H54 (cell line): ENCODE measurements around the gene GNG13.

ENCODE experiments used
- DNase-seq: peaks from one replicate; pipeline ENCODE4 v3.0.0; 2011; ENCODE audit warnings: low spot score, mixed read lengths; ENCODE audit not compliant: insufficient read length
- FAIRE-seq: peaks from 3 replicates; lab custom pipeline; 2011; peaks lifted over from hg19 to GRCh38; lab: Jason Lieb, UNC
- POLR2A ChIP-seq: IDR thresholded peaks from 2 replicates; pipeline ENCODE4 v1.6.1; 2011; ENCODE audit warnings: low read depth, mild to moderate bottlenecking, low read length

GNG13 gene

DNA sequence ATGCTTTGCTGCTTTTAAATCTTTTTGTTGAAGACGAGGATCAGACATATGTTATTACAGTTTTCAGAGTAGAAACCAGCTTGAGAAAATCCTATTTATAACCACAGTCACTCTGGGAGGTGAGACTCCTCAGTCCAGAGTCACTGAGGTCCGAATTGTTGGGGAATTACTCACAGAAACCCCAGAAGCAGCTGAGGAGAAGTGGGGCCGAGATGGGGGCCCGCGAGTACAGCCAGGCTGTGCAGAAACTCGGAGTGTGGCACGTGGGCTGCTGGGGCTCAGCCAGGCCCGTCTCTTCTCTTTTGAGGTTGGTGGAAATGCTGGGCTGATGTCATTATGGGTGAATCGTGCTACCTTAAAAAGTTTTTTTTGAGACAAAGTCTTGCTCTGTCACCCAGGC lies 14.4 kb upstream of the GNG13 start:
- FAIRE-seq, result no peak
- TF ChIP-seq POLR2A, result no peak
- peak; percentile 92 for DNase-seq

DNA sequence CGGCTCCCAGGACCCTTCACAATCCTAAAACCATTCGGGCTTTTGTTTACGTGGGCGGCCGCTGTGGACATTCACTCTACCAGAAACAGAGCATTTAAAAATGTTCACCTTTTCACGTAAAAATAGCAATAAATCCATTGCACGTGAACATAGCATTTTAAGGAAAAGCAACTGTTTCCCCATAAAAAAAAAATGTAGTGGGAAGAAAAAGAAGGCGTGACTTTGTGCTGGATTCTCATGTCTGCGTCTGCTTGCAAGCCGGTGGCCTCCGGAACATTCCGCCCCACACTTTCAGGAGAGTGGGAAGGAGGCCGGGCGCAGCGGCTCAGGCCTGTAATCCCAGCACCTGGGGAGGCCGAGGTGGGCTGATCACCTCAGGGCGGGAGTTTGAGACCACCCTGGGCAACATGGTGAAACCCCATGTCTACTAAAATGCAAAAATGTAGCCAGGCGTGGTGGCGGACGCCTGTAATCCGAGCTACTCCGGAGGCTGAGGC lies 13.4 kb upstream of the GNG13 start:
- no peak for FAIRE-seq
- no peak for DNase-seq
- no peak for TF ChIP-seq POLR2A

DNA sequence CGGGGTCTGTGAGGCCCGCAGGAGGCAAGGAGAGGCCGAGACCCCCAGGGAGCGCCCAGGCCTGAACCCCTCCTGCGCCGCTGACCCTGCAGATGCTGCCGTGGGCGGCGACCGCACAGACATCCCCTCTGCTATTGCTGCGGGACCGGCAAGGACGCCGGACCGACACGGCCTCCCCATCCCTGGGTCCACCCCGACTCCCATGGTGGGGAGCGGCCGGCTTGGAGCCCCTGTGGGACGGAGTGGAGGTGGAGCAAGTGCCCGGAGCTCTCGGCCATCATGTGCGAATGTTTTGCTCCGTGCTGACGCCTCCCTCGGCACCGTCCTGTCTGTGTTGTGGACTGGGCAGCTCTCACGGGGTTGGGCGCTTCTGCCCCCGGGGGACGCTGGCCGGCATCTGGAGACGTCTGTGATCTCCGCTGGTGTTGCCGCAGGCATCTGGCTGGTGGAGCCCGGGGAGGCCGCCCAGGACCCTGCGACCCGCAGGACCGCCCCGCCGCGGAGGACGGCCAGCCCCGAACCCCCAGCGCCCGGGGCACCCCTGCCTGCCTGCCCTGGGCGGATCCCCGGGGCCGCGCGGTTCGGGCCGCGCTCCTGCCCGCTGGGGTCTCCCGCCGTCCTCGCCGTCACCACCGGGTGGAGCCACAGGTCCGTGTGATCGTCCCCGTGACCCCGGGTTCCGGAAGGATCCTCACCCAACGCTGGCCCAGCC lies 12.8 kb upstream of the GNG13 start:
- TF ChIP-seq POLR2A, result no peak
- no peak for DNase-seq
- no peak for FAIRE-seq

DNA sequence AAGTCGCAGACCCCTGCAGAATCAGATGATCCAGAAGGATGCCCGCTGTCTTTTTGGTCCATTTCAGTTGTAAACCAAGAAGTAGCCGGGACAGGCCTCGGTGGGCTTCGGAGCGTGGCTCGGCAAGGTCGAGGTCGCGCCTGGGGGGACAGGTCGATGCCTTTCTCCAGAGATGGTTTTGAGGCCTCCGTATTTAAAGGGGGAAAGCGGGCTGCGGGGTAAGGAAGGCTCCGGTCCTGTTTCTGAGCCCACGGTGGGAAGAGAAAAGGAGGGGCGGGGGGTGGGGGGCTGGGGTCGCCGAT lies 7.5 kb upstream of the GNG13 start:
- FAIRE-seq (no peak), DNase-seq (no peak)
- no peak for TF ChIP-seq POLR2A

GRCh38 chr16:807347-808084 lies 7.0 kb upstream of the GNG13 start:
- peak; percentile 27 for FAIRE-seq
- peak; percentile 94 for DNase-seq
- peak; percentile 42 for TF ChIP-seq POLR2A

- DNase-seq, result no peak
- FAIRE-seq, result no peak
- no peak for TF ChIP-seq POLR2A
Measured at GRCh38 chr16:805474-805873, 4.9 kb upstream of the GNG13 start.

GRCh38 chr16:804193-805048 lies 3.9 kb upstream of the GNG13 start:
- DNase-seq (no peak), FAIRE-seq (no peak)
- no peak; the same call in 1 of the 2 replicates for TF ChIP-seq POLR2A

DNA sequence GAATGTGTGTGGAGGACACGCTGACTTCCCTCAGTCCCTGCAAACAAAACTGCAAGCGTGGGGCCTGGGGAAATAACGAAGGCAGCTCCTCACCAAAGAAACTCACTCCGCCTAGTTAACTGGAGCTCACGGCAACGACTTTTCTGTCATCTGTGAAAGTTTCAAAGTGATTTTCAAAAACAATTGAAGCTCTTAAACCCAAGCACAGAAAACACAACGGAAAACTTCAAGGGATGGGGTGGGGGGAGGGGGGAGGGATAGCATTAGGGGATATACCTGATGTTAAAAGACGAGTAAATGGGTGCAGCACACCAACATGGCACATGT lies 3.2 kb upstream of the GNG13 start:
- no peak for FAIRE-seq
- TF ChIP-seq POLR2A, result no peak
- DNase-seq, result no peak

DNA sequence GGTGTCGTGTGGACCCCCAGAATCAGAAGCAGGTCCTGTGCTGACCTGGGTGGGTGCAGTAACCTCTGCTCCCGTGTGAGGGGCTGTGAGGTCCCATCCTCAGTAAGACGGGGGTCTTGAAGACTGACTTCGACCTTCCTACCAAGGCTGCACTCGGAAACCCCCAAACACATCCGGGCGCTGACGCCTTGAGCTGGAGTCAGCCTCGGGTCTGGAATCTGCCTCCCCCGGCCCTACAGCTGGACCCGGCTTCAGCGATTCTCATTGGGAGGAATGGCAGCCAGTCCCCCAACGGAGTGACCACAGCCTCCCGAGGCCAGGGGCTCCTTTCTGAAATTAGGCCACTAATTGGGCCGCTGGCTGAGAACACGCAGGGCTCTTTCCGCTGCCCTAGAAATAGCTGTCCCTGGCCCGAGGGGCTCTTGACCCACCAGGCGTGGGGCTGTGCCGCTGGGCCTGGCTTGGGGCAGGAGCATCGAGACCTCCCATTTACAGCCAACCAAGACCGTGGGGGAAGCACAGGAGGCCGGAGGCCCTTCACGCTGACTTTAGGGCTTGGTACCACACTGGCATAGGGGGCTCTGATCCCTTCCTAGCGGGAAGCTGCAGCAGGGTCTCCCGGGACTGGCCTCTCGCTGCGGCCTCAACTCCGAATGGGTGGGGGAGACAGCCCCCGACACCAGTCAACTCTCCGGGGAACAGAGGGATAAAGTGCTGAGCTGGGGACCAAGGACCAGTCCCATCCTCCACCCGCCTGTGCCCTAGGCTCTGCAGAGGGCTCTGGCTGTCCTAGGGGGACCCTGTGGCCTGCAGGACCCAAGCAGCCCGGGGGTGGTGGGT lies 2.6 kb upstream of the GNG13 start:
- DNase-seq (no peak), FAIRE-seq (no peak)

DNA sequence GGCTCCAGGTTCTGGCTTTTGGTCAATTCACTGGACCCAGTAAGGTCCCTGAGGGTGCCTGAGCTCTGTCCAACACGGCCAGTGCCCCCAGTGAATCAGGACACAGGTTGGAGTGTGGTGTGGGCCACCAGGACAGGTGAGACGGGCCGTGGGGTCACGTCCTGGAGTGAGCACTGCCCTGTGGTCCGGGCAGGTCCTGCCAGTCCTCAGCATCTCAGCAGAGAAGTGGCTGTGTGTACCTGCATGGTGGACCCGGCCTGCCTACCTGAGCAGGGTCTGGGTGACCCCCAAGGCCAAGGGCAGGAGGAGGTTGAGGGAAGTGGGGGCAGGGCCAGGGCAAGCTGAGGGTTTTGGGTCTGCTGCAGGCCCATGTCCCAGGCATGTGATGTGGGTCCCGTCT lies 1.9 kb upstream of the GNG13 start:
- no peak for FAIRE-seq
- no peak for TF ChIP-seq POLR2A
- DNase-seq, result no peak

More for the DNA sequence above, 2.6 kb upstream of the GNG13 start:
- TF ChIP-seq POLR2A, result no peak

DNA sequence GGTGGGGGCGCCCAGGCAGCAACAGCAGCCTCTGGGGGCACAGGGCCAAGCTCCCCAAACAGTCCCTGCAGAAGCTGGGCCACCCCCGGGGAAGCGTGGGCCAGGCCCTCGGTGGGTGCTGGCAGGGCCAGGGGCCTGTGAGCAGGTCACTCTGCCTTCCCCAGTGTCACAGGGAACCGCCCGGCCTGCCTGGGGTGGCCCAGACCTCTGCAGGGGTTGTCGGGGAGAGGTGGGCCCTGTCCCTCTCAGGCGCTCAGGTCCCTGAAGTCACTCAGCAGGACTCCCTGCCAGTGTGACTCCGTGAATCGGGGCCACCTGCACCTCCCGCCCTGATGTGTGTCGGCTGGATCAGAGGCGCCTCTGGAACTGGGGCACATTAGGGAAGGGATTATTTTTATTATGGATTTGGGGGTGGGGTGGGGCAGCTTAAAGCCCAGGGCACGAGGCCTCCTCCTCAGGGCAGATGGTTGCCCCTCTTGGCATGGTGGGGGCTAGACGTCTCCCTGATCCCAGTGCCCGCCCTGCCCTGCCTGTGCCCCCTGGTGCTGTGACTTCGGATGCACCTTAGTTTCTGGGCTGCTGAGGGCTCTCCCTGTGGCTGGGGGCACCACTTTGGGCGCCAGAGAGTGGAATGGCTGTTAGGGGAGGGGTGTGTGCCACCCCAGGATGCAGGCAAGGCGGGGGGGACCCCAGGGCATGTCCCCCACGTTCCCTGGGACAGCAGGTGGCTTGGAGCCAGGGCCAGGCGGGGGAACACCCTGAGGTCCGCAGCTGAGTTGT lies 1.2 kb upstream of the GNG13 start:
- TF ChIP-seq POLR2A, result no peak
- DNase-seq, result no peak
- no peak for FAIRE-seq

DNA sequence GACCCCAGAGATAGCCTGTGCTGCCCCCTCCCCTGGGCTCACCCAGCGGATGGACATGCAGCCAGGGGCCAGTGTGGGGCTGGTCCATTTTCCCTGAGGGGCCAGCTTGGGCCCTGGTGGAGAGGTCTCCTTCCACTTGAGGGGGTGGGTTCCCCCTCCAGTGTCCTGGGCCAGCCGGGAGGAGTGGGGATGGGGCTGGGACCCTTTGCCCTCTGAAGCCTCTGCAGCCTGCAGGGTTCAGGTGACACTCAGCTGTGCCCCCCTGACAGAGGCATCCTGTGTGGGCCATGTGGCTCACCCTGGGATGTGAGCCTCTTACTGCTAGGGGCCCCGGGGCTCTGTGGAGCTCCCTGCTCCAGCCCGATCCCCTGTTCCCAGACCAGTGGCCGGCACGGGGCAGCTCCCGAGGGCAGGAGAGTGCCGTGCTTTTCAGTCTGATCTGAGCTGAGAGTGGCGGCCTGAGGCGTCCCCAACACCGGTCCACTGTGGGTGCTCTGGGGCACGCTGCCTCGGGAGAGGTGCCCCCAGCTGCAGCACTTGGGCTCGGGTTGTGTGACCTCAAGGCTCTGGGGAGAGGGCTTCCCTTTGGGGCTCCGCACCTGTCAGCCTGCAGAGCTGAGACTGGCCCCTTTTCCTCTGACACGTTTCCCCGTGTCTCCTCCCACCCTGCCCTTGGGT lies 439 bp upstream of the GNG13 start:
- FAIRE-seq, result no peak
- no peak for TF ChIP-seq POLR2A
- DNase-seq, result no peak
